Endothelial cell of umbilical vein (primary cell): ENCODE measurements around the gene GSTA1. TPM values are rescaled to one million over a fixed set of nuclear protein-coding genes. Genes with fewer than 3 reads are reported as not detected.
"Not testable (repeated sequence)": the region's sequence is repeated elsewhere in the genome, so short reads cannot be mapped to it uniquely, and the experiment has no call there.

Source experiments
- BruUV-seq: library from RNA; stranded (reverse); fragments of 400-500 nt; replicated peaks from 2 replicates; lab custom pipeline; 2021; lab: Mats Ljungman, UMichigan
- CTCF ChIA-PET: fragments of 300-600, 350-600 bp; sonication (Branson Sonifier 250); formaldehyde crosslinking; loops from one replicate; lab custom pipeline; 2021; ENCODE audit warnings: antibody characterized with exemption, inconsistent platforms; lab: Charles Lee
- POLR2A ChIA-PET: fragments of 300-600, 350-600 bp; sonication (Branson Sonifier 250); formaldehyde crosslinking; loops from one replicate; lab custom pipeline; 2021; ENCODE audit warnings: antibody characterized with exemption, inconsistent platforms; lab: Charles Lee
- DNase-seq: peaks from one replicate; pipeline ENCODE4 v3.0.0-alpha.2; 2011; ENCODE audit warnings: low read depth, low spot score
- FAIRE-seq: peaks from 2 replicates; lab custom pipeline; 2011; peaks lifted over from hg19 to GRCh38; lab: Jason Lieb, UNC
- H2AFZ ChIP-seq: 2 replicates; pipeline ENCODE4 v1.6.0; 2012; ENCODE audit warnings: low read depth, low read length, control low read depth, inconsistent platforms
- H3K27ac ChIP-seq: 2 replicates; pipeline ENCODE4 v1.5.1; 2011; ENCODE audit warnings: low read depth, mild to moderate bottlenecking, control low read depth, low read length, moderate library complexity; ENCODE audit not compliant: insufficient read depth
- H3K27me3 ChIP-seq, 2 experiments: 2 replicates each; pipeline versions ENCODE4 v1.6.0 to v1.6.1; 2011; ENCODE audit warnings: low read length in 2 of 2, mixed read lengths in 1 of 2; ENCODE audit not compliant: control insufficient read depth in 2 of 2, insufficient read depth in 2 of 2
- H3K36me3 ChIP-seq, 2 experiments: 2 replicates in 1 of 2; 3 replicates in 1 of 2; pipeline ENCODE4 v1.5.1; 2011; ENCODE audit warnings: low read length in 2 of 2, mild to moderate bottlenecking in 1 of 2, moderate library complexity in 1 of 2; ENCODE audit not compliant: control insufficient read depth in 2 of 2, insufficient read depth in 2 of 2; ENCODE audit errors: extremely low read depth in 1 of 2
- H3K4me1 ChIP-seq: 3 replicates; pipeline ENCODE4 v1.5.1; 2011; ENCODE audit warnings: mild to moderate bottlenecking, low read length; ENCODE audit not compliant: control insufficient read depth, insufficient read depth; ENCODE audit errors: extremely low read depth
- H3K4me2 ChIP-seq: 2 replicates; pipeline ENCODE4 v1.6.1; 2011; ENCODE audit warnings: low read length, control low read depth, mixed read lengths; ENCODE audit not compliant: insufficient read depth
- H3K4me3 ChIP-seq, 3 experiments: fragments of 200-600 bp in 1 of 3; sonication (generic), shearing (Covaris generic) in 1 of 3; replicated peaks in 1 of 3; 2 replicates each; pipeline ENCODE4 v1.5.1; 2011 to 2016; ENCODE audit warnings: control low read depth in 3 of 3, low read length in 3 of 3, mild to moderate bottlenecking in 2 of 3, inconsistent platforms in 1 of 3, low read depth in 1 of 3, moderate library complexity in 1 of 3; ENCODE audit not compliant: insufficient read depth in 1 of 3
- H3K79me2 ChIP-seq: 2 replicates; pipeline ENCODE4 v1.6.0; 2012; ENCODE audit warnings: low read length, inconsistent platforms; ENCODE audit not compliant: control insufficient read depth, insufficient read depth
- H3K9ac ChIP-seq: replicated peaks from 2 replicates; pipeline ENCODE3; 2011; ENCODE audit warnings: low read length, control low read depth; ENCODE audit not compliant: insufficient read depth; ENCODE audit errors: extremely low read depth
- H3K9me1 ChIP-seq: replicated peaks from 3 replicates; pipeline ENCODE4 v1.6.0; 2011; ENCODE audit warnings: mild to moderate bottlenecking, low read length; ENCODE audit not compliant: control insufficient read depth, insufficient read depth; ENCODE audit errors: extremely low read depth
- H3K9me3 ChIP-seq: replicated peaks from 2 replicates; pipeline ENCODE4 v1.5.1; 2012; ENCODE audit warnings: low read length, inconsistent platforms; ENCODE audit not compliant: control insufficient read depth, insufficient read depth
- H4K20me1 ChIP-seq: replicated peaks from 2 replicates; pipeline ENCODE3; 2011; ENCODE audit warnings: mild to moderate bottlenecking, low read length; ENCODE audit not compliant: control insufficient read depth, insufficient read depth; ENCODE audit errors: extremely low read depth
- EZH2 ChIP-seq: IDR thresholded peaks from 2 replicates; pipeline ENCODE4 v1.6.1; 2012; ENCODE audit warnings: borderline replicate concordance, low read depth, mild to moderate bottlenecking, moderate library complexity, low read length, inconsistent platforms; ENCODE audit not compliant: severe bottlenecking
- MYC ChIP-seq: IDR thresholded peaks from one replicate; pipeline ENCODE4 v1.6.1; 2011; ENCODE audit warnings: mild to moderate bottlenecking, low read depth, low read length
- dilution Hi-C: fragments of 300-500 bp; cut with MboI; formaldehyde crosslinking; loops from one replicate; pipeline ENCODE4 v1.15.0; 2019; ENCODE audit warnings: low sequenced_read_pairs; ENCODE audit not compliant: extremely low pct_ligation_motif_present
- intact Hi-C: fragments of 100-400 bp; cut with micrococcal nuclease; formaldehyde crosslinking; loops from one replicate; pipeline ENCODE4 v1.10.0; 2022
- polyA plus RNA-seq, 4 experiments: library from polyadenylated mRNA; depleted of rRNA in 3 of 4; stranded (reverse) in 3 of 4; unstranded in 1 of 4; fragments of >200 nt; gene quantifications; 2 replicates each; pipeline versions ENCODE4 v1.2.1 to v1.2.3, GENCODE V29; 2011 to 2012; ENCODE audit warnings: missing spikeins in 1 of 4
- total RNA-seq: library from RNA; stranded (reverse); gene quantifications from 2 replicates; pipeline ENCODE4 v1.2.3, GENCODE V29; 2021

GSTA1 gene
- total and polyA plus RNA-seq, 2 donors (not counting 3 experiments of a cell fraction or from before 2014, with no cell fraction given) = not detected

GRCh38 chr6:52754443-52754842 is 49.2 kb downstream of the GSTA1 start:
- no peaks in the 10 kb centered on the region for H3K36me3 ChIP-seq
- intact Hi-C loops (no loop called here), dilution Hi-C loops (no loop called here)
- TF ChIP-seq MYC (no peak), EZH2 (no peak)
- FAIRE-seq = no peak
- no TSS peak for BruUV-seq
- no peaks in the 10 kb centered on the region for H3K79me2 ChIP-seq
- ChIA-PET POLR2A (no interaction called here), CTCF (no interaction called here)
- H3K4me2 ChIP-seq = no peak overlapping the region
- DNase-seq = no peak
- no peaks in the 10 kb centered on the region for H3K4me1 ChIP-seq
- no peaks in the 10 kb centered on the region for H4K20me1 ChIP-seq
- no peaks in the 10 kb centered on the region for H3K9me3 ChIP-seq
- no peaks in the 10 kb centered on the region for H3K9me1 ChIP-seq
- no peak overlapping the region for H3K4me3 ChIP-seq
- H2AFZ ChIP-seq = no peak overlapping the region
- H3K9ac ChIP-seq = no peak overlapping the region
- no peak overlapping the region for H3K27ac ChIP-seq
- no peaks in the 10 kb centered on the region for H3K27me3 ChIP-seq

GRCh38 chr6:52753137-52753536 is 50.5 kb downstream of the GSTA1 start:
- BruUV-seq, H3K27ac ChIP-seq, CTCF ChIA-PET, H2AFZ ChIP-seq, FAIRE-seq, DNase-seq, dilution Hi-C loops, H3K9ac ChIP-seq, H3K9me3 ChIP-seq, intact Hi-C loops, H3K4me1 ChIP-seq, H3K27me3 ChIP-seq, H3K9me1 ChIP-seq, H3K4me2 ChIP-seq, H3K4me3 ChIP-seq, H3K79me2 ChIP-seq, H3K36me3 ChIP-seq, H4K20me1 ChIP-seq, POLR2A ChIA-PET: not testable (repeated sequence)
